Peyer's patch (tissue), 4 donors: Measurements from ENCODE around the gene SCGB3A1. TPM values are rescaled to one million over a fixed set of nuclear protein-coding genes. Genes with fewer than 3 reads are reported as not detected.

Experiments used
- DNase-seq, 3 donors: peaks; one replicate each; pipeline ENCODE4 v3.0.0-alpha.2; 2017 to 2019
- H3K27ac ChIP-seq, 4 donors: fragments of 200-600 bp; sonication (generic); one replicate each; pipeline ENCODE4 v1.5.1; 2016 to 2019
- H3K27me3 ChIP-seq, 2 donors: fragments of 200-600 bp; sonication (generic); one replicate each; pipeline ENCODE4 v1.5.1; 2019
- H3K36me3 ChIP-seq, 3 donors: fragments of 200-600 bp; sonication (generic); one replicate each; pipeline ENCODE4 v1.5.1; 2016 to 2019
- H3K4me1 ChIP-seq, 4 donors: fragments of 200-600 bp; sonication (generic); one replicate each; pipeline ENCODE4 v1.5.1; 2016 to 2019
- H3K4me3 ChIP-seq, 4 donors: fragments of 200-600 bp; sonication (generic); 1 replicate in 3 of 4; 2 replicates in 1 of 4; pipeline ENCODE4 v1.5.1; 2016 to 2019; ENCODE audit warnings: mild to moderate bottlenecking in 1 of 4
- H3K9me3 ChIP-seq, 4 donors: fragments of 200-600 bp; sonication (generic); one replicate each; pipeline ENCODE4 v1.5.1; 2016 to 2019; ENCODE audit warnings: mild to moderate bottlenecking in 1 of 4
- POLR2A ChIP-seq, 2 donors: fragments of 450-650 bp; IDR thresholded peaks; one replicate each; pipeline ENCODE4 v1.5.1; 2017; ENCODE audit warnings: antibody characterized with exemption in 2 of 2, mild to moderate bottlenecking in 2 of 2, moderate library complexity in 2 of 2
- total RNA-seq, 4 donors: library from RNA; depleted of rRNA; stranded (reverse); fragments of >200 nt; gene quantifications; one replicate each; pipeline ENCODE4 v1.1.0, GENCODE V29; 2016
- TF ChIP-seq, protein P1 (sequence below), 6 experiments: fragments of 450-650 bp in 4 of 6; fragments of 200-600 bp in 2 of 6; sonication (generic) in 1 of 6; IDR thresholded peaks; one replicate each; pipeline ENCODE4 v1.5.1; 2017 to 2019; ENCODE audit warnings: antibody characterized with exemption in 6 of 6, mild to moderate bottlenecking in 3 of 6, moderate library complexity in 1 of 6

The SCGB3A1 gene
- total RNA-seq, 4 donors from 2014 or later: not detected

- Histone ChIP-seq H3K9me3 (no peaks in the 10 kb centered on the region), H3K36me3 (peaks cover 0 to 47% (median 0%) of the 10 kb centered on the region in 3 donors), H3K27ac (no peak overlapping the region), H3K27me3 (no peaks in the 10 kb centered on the region), H3K4me1 (no peaks in the 10 kb centered on the region), H3K4me3 (no peak overlapping the region)
- no peak for DNase-seq
- TF ChIP-seq, protein P1, sequence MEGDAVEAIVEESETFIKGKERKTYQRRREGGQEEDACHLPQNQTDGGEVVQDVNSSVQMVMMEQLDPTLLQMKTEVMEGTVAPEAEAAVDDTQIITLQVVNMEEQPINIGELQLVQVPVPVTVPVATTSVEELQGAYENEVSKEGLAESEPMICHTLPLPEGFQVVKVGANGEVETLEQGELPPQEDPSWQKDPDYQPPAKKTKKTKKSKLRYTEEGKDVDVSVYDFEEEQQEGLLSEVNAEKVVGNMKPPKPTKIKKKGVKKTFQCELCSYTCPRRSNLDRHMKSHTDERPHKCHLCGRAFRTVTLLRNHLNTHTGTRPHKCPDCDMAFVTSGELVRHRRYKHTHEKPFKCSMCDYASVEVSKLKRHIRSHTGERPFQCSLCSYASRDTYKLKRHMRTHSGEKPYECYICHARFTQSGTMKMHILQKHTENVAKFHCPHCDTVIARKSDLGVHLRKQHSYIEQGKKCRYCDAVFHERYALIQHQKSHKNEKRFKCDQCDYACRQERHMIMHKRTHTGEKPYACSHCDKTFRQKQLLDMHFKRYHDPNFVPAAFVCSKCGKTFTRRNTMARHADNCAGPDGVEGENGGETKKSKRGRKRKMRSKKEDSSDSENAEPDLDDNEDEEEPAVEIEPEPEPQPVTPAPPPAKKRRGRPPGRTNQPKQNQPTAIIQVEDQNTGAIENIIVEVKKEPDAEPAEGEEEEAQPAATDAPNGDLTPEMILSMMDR (IDR thresholded peaks at IDR 0.05): no peak
- TF ChIP-seq POLR2A (IDR thresholded peaks at IDR 0.05): no peak
These were observed 27.3 kb downstream of the SCGB3A1 start for GRCh38 chr5:180563994-180564393.

GRCh38 chr5:180558232-180558631 is 33.1 kb downstream of the SCGB3A1 start:
- Histone ChIP-seq H3K36me3 (peaks cover 0 to 15% (median 0%) of the 10 kb centered on the region in 3 donors), H3K27me3 (no peaks in the 10 kb centered on the region), H3K27ac (no peak overlapping the region), H3K4me3 (no peak overlapping the region), H3K9me3 (no peaks in the 10 kb centered on the region), H3K4me1 (no peaks in the 10 kb centered on the region)
- TF ChIP-seq POLR2A (IDR thresholded peaks at IDR 0.05): no peak
- TF ChIP-seq, protein P1 (IDR thresholded peaks at IDR 0.05): no peak
- no peak for DNase-seq

DNA sequence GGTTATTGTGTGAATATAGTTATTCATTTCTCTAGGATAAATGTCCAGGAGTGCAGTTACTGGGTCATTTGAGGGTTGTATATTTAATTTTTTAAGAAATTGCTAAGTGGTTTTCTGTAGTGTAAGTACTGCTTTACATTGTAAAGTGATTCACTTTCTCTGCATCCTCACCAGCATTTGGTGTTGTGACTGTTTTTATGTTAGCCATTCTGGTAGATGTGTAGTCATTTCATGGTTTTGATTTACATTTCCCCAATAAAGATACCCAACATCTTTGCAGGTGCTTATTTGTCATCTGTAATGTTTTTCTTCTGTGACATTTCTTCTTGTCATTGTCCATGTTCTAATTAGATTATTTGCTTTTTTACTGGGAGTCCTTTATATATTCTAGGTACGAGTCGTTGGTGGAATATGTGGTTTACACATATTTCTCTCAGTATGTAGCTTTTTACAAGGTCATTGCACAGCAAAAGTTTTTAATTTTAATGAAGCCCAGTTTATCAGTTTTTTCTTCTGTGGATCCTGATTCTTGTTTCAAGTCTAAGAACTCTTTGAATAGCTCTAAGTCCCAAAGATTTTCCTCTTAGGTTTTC is 34.0 kb downstream of the SCGB3A1 start:
- Histone ChIP-seq H3K9me3 (no peaks in the 10 kb centered on the region), H3K36me3 (peaks cover 0 to 8% (median 0%) of the 10 kb centered on the region in 3 donors), H3K4me3 (no peak overlapping the region)

DNA sequence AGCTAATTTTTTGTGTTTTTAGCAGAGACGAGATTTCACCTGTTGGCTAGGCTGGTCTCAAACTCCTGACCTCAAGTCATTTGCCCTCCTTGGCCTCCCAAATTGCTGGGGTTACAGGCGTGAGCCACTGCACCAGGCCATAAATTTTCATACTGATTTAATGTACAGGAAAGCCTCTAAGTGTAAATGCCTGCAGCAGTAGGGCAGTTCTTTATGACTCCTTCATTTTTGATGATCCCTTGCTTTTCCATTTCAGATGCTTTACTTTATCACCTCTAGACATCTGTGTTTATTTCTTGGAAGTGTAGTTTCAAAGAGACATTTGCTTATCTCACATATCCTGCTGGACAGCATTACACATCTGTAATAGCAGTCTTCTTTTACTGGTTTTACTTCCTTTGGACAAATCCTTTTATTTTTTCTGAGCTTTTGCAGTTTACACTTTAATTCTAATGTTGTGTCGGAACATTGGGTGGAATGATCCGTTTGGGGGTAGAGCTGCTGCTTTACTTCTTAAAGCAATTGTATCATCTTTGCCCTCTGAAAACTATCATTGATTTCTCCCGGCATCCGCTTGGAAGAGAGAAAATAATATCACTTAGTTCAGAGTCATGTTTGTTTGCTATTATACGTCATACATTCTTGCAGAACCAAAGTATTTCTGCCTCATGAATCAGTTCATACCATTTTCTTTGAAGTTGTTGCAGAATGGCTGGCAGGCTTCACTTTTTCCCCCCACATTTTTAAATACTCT is 36.0 kb downstream of the SCGB3A1 start:
- H3K27ac ChIP-seq: no peak overlapping the region
- no peaks in the 10 kb centered on the region for H3K27me3 ChIP-seq
- H3K36me3 ChIP-seq: peaks cover 0 to 18% (median 0%) of the 10 kb centered on the region in 3 donors

More for the DNA sequence above, 34.0 kb downstream of the SCGB3A1 start:
- DNase-seq: no peak
- TF ChIP-seq, protein P1 (IDR thresholded peaks at IDR 0.05): no peak
- TF ChIP-seq POLR2A (IDR thresholded peaks at IDR 0.05): no peak
- no peaks in the 10 kb centered on the region for H3K27me3 ChIP-seq
- H3K27ac ChIP-seq: no peak overlapping the region
- no peaks in the 10 kb centered on the region for H3K4me1 ChIP-seq

DNA sequence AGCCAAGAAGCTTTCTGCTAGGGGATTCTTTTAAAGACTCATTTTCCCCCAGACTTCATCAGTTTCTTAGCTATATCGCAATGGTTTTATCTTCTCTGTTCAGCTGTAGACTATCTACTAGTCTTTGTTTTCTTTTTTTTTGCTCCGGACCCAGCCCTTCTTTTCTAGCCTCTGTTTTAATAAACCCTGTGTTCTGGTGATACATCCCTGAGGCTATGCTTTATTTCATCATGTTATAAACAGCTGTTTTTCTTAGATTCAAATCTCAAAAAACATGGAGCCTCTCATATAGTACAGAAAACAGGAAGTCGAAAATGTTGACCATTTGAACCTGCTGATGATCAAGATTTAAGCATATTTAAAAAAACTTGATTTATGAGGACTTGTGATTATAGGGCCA is 37.8 kb downstream of the SCGB3A1 start:
- Histone ChIP-seq H3K36me3 (peaks cover 0 to 20% (median 0%) of the 10 kb centered on the region in 3 donors), H3K4me3 (no peak overlapping the region), H3K4me1 (peaks cover 0 to 3% (median 0%) of the 10 kb centered on the region in 4 donors)

More for the DNA sequence above, 36.0 kb downstream of the SCGB3A1 start:
- no peak for DNase-seq
- TF ChIP-seq, protein P1 (IDR thresholded peaks at IDR 0.05): no peak
- TF ChIP-seq POLR2A (IDR thresholded peaks at IDR 0.05): no peak
- H3K9me3 ChIP-seq: no peaks in the 10 kb centered on the region
- no peaks in the 10 kb centered on the region for H3K4me1 ChIP-seq
- no peak overlapping the region for H3K4me3 ChIP-seq

More for the DNA sequence above, 37.8 kb downstream of the SCGB3A1 start:
- no peak for DNase-seq
- Histone ChIP-seq H3K9me3 (no peaks in the 10 kb centered on the region), H3K27me3 (no peaks in the 10 kb centered on the region), H3K27ac (no peak overlapping the region)
- no peak for TF ChIP-seq POLR2A (IDR thresholded peaks at IDR 0.05)
- TF ChIP-seq, protein P1 (IDR thresholded peaks at IDR 0.05): no peak
